Pons (tissue), 1 donor: ENCODE measurements around the gene PCDHGA1.
"Not testable (repeated sequence)": the region's sequence is repeated elsewhere in the genome, so short reads cannot be mapped to it uniquely, and the experiment has no call there.

Experiments used
- DNase-seq: peaks from one replicate; pipeline ENCODE4 v3.0.0-alpha.2; 2016; ENCODE audit warnings: low spot score

PCDHGA1 gene

DNA sequence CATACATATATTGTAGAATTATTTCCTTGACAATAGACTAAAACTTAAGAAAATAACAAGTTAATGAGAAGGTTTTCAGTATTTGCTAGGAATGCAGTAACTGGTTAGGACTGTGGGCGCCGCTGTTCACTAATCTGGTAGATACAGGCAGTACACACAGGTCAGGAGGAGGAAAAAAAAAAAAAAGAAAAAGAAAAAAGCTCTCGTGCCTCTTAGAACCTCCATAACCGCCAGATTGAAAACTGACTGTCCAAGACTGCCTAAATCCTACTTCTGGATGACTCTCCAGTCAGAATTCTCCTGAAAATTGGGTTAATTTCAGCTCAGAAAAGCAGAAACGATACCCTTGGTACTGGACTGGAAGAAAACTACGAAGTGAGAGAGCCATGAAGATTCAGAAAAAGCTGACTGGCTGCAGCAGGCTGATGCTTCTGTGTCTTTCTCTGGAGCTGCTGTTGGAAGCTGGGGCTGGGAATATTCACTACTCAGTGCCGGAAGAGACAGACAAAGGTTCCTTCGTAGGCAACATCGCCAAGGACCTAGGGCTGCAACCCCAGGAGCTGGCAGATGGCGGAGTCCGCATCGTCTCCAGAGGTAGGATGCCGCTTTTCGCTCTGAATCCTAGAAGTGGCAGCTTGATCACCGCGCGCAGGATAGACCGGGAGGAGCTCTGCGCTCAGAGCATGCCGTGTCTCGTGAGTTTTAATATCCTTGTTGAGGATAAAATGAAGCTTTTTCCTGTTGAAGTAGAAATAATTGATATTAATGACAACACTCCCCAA is at the start of gene PCDHGA1:
Gene PCDHGA1, plus strand, starts transcription at position 216 of the 782 bp plus-strand sequence.
- DNase-seq = no peak

DNA sequence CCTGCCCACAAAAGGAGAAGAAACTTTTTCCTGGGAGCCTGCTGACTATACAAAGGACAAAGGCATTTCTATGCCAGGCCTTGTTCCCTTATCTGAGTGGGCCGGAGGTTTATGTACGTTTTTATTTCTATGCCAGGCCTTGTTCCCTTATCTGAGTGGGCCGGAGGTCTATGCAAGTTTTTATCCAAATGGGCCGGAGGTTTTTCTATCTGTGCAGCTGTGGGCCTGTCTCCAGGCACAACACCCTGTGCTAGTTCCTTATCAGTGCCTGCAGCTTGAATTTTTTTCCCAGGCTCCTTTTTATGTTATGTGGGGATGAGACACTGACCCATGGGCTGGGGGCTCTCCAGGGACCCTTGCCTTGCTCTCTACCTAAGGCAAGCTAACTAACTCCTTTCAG is 31.9 kb upstream of the PCDHGA1 start:
- no peak for DNase-seq

DNA sequence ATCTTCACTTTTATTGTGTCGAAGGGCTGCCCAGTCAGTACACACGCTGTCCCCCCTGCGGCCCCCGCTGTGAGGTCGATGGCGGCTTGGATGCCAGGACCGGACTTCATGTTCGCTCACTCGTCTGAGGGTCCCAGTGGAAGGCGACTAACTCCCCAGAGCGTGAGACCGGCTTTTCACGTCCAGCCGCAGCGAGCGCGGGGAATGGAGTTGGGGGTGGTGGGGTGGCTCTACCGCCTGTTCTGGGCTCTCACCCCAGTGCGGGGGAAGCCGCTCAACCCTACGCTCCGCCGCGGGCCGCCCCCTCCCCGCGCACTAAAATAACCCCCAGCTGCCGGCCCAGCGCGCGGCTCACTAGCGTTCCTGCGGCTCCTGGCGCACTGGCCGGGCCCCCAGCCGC is 26.6 kb upstream of the PCDHGA1 start, which contains the start of gene SLC25A2:
Gene SLC25A2, minus strand, starts transcription at position 294 of the 400 bp plus-strand sequence. Its CDS starts 184 bp downstream, at position 110.
- DNase-seq = no peak

DNA sequence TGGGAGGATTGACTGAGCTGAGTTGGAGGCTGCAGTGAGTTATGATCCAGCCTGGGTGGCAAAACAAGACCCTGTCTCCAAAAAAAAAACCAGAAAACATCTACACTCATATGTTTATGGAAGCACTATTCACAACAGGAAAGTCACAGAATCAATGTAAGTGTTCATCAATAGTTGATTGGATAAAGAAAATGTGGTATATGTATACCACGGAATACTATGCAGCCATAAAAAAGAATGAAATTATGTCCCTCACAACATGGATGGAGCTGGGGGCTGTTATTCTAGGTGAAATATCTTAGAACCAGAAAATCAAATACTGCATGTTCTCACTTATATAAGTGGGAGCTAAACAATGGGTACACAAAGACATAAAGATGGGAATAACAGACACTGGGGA is 23.7 kb upstream of the PCDHGA1 start:
- no peak for DNase-seq

DNA sequence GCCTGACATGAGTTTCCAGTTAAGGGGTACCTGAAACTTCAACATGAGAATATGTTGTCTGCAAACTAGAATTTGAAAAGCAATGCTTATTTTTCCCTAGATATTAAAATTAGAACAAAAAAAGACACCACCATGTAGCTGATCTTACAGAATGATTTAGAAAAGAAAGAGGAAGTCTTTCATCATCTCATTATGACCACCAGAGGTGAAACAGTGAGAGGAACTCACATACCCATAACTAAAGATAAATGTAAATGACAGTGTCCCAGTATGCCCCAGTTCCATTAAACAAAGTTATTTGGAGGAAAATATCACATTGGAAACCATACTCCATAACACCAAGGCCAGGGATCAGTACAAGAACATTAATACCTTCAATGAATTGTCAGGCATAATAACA is 16.6 kb upstream of the PCDHGA1 start:
- DNase-seq = no peak

DNA sequence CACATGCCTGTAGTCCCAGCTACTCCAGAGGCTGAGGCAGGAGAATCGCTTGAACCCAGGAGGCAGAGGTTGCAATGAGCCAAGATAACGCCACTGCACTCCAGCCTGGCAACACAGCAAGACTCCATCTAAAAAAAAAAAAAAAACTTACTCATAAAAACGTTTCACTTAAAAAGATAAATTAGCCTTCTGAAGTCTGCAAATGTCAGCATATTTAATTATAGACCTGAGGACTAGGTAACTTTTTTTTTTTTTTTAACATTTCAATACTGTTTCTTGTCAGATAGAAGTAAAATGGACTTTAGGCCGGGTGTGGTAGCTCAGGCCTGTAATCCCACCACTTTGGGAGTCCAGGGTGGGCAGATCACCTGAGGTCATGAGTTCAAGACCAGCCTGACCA is 13.4 kb upstream of the PCDHGA1 start:
- DNase-seq = not testable (repeated sequence)

DNA sequence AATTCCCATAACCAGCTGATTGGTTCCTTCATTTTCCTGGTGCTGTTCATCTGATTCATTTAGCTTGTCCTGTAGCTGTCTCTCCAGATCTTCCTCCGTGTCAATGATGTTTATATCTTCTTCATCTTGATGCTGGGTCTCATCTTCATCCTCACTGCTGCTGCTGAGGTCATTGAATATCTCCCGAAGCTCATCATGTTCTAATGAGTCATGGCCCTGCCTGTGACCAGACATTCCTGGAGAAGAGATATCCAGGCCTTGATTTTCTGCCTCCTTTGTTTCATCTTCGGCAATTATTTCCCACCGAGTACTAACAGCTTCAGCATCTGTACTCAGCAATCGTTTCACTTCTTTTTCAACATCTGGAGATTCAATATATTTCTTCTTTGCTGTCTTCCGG is 11.1 kb upstream of the PCDHGA1 start:
- no peak for DNase-seq

DNA sequence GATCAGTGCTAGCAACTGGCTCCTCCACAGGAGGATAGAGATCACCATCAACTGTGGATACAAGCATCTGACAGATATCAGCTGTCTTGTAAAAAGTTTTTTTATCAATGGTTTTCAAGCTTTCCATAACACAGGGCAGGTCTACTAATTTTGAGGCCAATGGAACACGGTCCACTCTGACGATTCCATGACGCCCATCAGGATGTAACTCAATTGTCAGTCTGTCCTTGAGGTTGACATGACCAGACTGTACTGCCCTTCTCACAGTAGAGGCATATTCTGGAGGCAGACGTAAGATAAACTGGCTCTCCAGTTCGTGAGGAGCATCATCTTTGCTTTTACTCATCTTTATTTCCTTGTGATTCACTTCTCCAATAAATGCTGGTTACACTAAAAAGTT is 10.6 kb upstream of the PCDHGA1 start:
- no peak for DNase-seq

DNA sequence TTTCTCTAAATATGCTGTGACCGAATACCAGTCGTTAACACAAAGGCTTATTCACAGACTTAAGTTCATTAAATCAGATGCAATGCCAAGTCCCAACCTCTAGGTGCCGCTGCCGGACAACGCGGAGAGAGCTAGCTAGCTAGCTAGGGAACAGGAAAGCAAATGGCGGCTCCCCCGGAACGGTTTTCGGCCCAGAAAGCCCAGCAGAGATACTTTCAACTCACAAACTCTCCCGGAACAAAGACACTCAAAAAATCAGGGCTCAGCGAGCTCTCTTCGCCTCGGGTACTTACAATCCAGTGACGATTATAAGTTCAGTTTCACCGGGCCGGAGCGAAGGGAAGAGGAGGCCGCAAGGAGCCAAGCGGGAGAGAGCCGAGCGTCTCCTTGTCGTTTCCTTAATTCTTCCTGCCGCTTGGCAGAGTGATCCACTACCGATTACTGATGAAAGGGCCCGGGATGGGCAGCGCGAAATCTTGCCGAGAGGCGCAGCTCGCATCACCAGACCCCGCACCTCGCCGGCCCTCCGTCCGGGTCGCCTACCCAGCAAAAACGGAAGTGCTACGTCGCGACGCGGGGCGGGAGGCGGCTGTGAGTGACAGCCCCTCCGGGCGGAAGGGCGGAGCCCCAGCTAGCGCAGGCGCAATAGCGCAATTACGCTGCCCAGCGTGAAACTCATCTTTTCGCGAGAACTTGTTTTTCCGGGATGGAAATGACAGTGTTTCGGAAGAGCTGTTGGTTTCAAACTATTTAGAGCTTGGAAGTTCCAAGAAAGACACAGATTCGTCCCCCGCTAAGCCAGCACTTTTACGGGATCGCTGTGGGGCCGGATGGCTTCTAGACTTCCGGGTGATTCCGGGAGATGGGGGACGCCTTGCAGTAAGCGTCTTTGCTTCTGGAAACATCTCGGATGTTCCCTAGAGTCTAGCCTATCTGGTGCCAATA is 9.8 kb upstream of the PCDHGA1 start, which contains the start of gene TAF7:
Gene TAF7, minus strand, starts transcription at position 560 of the 945 bp plus-strand sequence. CDS start 740 bp downstream, outside the sequence.
- DNase-seq = peak; percentile 91

DNA sequence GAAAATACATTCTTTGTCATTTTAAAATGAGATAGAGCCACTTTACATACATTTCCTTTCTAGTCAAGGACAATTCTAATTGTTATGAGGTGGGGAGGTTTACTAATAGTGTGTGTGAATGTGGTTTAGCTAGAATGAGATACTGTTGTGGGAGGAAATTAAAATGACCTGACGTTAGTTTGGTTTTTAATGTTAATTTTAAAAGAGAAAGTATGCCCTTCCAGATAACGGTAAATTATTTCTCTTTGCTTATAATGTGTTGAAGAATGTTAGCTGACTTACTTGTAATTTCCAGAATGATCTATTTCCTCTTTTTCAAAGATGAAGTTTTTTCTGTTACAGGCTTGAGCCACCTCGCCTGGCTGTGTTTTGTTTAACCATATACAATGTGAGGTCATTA is 8.1 kb upstream of the PCDHGA1 start:
- DNase-seq = no peak

DNA sequence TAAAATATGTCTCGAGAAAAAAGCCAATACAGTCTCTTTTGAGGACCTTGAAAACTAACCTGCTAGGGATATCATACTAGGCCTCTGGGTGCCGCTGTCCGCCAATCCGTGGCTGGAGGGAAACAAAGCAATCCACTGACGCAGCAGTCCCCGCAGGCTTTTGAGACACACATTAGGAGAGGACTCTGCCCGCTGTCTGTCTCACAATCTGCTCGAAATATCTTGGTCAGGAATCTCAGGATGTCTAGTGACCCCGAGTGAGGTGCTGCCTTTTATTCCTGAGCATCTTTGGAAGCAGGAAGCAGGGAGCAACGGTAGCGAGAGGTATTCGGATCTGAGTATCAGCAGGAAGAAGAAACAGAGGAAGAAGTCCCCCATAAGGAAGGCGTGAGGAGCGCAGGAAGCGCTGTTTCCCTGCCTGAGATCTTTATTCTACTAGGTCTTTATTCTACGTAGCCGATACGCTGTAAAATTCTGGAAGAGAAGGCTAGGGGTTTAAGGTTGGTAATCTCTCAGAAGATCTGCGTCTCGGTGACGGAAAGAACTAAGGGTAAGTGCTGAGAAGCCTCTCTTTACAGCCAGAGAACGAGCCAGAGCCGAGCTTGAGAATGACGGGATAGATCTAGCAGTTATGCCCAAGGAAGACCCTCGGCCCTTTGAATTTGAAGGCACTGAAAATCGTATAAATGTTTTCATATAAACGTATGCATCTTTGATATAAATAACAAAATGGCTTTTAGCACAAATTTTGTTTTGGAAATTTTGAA is 4.0 kb upstream of the PCDHGA1 start:
- DNase-seq = peak; percentile 62

DNA sequence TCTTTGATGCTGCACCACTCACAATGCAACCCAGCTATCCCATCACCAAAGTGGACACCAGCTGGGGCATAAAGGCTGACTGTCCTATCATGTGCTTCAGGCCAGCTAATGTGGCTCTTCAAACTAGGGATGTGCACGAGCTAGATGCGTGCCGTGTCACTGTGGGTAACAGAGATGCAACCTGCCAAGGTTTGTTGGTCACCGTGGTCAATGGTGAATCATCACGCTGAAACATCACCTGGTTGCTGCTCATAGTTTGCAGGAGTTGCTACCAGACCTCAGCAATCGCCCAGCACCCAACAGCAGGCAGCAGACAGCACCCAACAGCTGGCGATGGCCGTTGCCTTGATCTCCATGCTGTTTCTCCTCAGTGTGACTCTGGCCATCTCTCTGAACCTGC is 2.1 kb upstream of the PCDHGA1 start:
- no peak for DNase-seq

DNA sequence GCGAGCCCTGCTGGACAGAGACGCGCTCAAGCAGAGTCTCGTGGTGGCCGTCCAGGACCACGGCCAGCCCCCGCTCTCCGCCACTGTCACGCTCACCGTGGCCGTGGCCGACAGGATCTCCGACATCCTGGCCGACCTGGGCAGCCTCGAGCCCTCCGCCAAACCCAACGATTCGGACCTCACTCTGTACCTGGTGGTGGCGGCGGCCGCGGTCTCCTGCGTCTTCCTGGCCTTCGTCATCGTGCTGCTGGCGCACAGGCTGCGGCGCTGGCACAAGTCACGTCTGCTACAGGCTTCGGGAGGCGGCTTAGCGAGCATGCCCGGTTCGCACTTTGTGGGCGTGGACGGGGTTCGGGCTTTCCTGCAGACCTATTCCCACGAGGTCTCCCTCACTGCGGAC is 2.3 kb downstream of the PCDHGA1 start:
- DNase-seq = not testable (repeated sequence)

DNA sequence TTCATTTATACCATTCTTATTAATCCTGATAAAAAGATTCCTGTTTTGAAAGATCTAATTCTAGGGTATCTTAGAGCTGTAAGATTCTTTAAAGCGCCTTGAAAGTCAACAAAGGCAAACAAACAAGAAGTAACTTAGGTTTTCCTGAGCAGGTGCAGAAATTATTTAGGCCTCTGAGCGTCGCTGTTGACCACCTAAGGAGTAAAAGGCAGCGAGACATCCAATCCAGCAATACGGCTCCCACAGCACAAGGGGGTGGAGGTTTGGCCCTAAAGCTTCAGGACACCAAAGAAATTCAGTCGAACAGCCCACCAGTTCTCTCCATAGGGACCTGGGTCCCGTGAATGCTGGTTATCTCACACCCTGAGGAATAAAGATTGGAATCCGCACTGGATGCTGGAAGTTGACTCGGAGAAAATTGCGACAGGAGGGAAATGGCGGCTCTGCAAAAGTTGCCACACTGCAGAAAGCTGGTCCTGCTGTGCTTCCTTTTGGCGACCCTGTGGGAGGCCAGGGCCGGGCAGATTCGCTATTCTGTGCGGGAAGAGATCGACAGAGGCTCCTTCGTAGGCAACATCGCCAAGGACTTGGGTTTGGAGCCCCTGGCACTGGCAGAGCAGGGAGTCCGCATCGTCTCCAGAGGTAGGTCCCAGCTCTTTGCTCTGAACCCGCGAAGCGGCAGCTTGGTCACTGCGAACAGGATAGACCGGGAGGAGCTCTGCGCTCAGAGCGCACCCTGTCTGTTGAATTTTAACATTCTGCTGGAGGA is 8.4 kb downstream of the PCDHGA1 start, which contains the start of gene PCDHGA2:
Gene PCDHGA2, plus strand, starts transcription at position 223 of the 769 bp plus-strand sequence.
- DNase-seq = no peak

DNA sequence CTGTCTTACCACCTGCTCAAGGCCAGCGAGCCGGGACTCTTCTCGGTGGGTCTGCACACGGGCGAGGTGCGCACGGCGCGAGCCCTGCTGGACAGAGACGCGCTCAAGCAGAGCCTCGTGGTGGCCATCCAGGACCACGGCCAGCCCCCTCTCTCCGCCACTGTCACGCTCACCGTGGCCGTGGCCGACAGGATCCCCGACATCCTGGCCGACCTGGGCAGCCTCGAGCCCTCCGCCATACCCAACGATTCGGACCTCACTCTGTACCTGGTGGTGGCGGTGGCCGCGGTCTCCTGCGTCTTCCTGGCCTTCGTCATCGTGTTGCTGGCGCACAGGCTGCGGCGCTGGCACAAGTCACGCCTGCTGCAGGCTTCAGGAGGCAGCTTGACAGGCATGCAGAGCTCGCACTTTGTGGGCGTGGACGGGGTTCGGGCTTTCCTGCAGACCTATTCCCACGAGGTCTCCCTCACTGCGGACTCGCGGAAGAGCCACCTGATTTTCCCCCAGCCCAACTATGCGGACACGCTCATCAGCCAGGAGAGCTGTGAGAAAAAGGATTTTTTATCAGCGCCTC is 10.6 kb downstream of the PCDHGA1 start:
- DNase-seq = not testable (repeated sequence)

DNA sequence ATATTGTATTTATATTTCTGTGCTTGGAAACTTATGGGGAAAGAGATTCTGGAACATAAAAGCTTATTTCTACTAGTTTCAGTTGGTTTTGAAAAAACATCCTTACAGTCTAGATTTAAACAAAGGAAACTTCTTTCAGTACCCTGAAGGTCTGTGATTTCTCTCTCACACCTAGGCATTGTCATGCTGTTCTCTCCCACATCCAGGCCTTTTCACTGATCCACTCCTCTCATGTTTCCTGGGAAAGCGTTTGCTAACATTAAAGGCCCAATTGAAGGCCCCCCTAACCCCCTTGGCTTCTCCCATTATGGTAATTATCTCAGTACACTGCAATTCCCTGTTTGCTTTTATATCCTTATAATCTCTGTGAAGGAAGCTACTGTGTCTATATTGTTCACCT is 12.5 kb downstream of the PCDHGA1 start:
- no peak for DNase-seq

DNA sequence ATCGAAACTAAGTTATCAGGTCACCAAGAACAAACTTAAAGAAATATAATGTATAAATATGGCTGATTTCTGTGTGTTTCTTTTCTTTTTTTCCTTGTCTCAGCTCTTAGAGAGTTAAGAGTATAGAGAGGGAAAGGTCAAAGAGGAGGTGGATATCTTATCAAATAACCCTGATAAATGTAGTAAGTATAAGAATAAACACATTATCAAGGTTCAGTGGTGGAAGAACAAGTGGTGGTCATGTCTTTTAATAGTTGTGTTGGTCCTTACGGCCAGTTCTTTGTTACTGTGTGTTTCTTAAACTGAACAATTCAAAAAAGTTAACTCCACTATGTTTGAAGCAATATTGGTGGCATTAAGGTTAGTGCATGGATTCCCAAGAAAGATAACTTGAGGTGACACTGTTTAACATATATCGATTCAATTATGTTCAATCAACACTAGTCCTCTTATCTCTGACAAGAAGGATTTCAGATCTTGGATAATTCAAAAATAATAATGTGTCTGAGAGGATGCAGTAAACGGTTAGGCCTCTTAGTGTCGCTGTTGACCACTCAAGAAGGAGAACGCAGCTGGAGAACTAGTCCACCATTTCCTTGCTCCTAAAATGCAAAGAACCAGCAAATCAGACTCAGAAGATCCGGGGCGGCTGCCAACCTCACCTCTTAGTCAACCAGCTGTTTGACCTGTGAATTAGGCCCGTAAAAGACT is 13.1 kb downstream of the PCDHGA1 start, which contains the start of gene PCDHGA3:
Gene PCDHGA3, plus strand, starts transcription at position 588 of the 711 bp plus-strand sequence. CDS start 205 bp downstream, outside the sequence.
- DNase-seq = no peak

DNA sequence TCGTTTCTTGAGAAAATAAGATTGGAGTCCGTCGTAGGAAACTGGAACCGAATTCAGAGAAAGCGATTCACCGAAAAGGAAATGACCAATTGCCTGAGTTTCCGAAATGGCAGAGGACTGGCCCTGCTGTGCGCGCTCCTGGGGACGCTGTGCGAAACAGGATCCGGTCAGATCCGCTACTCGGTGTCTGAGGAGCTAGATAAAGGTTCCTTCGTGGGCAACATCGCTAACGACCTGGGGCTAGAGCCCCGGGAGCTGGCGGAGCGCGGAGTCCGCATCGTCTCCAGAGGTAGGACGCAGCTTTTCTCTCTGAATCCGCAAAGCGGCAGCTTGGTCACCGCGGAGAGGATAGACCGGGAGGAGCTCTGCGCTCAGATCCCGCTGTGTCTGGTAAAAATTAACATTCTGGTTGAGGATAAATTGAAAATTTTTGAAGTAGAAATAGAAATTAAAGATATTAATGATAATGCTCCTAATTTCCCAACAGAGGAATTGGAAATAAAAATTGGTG is 13.7 kb downstream of the PCDHGA1 start:
- DNase-seq = no peak

DNA sequence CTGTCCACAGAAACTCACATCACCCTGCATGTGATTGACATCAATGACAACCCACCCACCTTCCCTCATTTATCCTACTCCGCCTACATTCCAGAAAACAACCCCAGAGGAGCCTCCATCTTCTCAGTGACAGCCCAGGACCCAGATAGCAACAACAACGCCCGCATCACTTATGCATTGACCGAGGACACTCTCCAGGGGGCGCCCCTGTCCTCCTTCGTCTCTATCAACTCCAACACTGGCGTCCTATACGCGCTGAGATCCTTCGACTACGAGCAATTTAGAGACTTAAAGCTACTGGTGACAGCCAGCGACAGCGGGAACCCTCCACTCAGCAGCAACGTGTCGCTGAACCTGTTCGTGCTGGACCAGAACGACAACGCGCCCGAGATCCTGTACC is 15.0 kb downstream of the PCDHGA1 start:
- DNase-seq = no peak

DNA sequence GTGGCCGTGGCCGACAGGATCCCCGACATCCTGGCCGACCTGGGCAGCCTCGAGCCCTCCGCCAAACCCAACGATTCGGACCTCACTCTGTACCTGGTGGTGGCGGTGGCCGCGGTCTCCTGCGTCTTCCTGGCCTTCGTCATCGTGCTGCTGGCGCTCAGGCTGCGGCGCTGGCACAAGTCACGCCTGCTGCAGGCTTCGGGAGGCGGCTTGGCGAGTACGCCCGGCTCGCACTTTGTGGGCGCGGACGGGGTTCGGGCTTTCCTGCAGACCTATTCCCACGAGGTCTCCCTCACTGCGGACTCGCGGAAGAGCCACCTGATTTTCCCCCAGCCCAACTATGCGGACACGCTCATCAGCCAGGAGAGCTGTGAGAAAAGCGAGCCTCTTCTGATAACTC is 15.7 kb downstream of the PCDHGA1 start:
- DNase-seq = not testable (repeated sequence)
